H1 (cell line): ENCODE data around the gene NUP98. TPM values are rescaled to one million over a fixed set of nuclear protein-coding genes. Genes with fewer than 3 reads are reported as not detected.
"Not testable (repeated sequence)": the region's sequence is repeated elsewhere in the genome, so short reads cannot be mapped to it uniquely, and the experiment has no call there.

Experiments
- CTCF ChIA-PET: fragments of 300-600 bp; sonication (Branson Sonifier 250); formaldehyde crosslinking; loops from one replicate; lab custom pipeline; 2021; ENCODE audit not compliant: partially characterized antibody; lab: Charles Lee
- POLR2A ChIA-PET: fragments of 300-600 bp; sonication (Branson Sonifier 250); formaldehyde crosslinking; loops from one replicate; lab custom pipeline; 2021; ENCODE audit warnings: inconsistent platforms; ENCODE audit not compliant: partially characterized antibody; lab: Charles Lee
- DNase-seq, 2 experiments: peaks; one replicate each; pipeline versions ENCODE4 v3.0.0 to v3.0.0-alpha.2; 2010 to 2022; ENCODE audit warnings: low spot score in 2 of 2, low read depth in 1 of 2, mixed read lengths in 1 of 2
- FAIRE-seq: peaks from 2 replicates; lab custom pipeline; 2011; peaks lifted over from hg19 to GRCh38; lab: Jason Lieb, UNC
- H2AFZ ChIP-seq: 2 replicates; pipeline ENCODE4 v1.8.1; 2012; ENCODE audit warnings: low read length, inconsistent platforms
- H2AK5ac ChIP-seq: 2 replicates; pipeline ENCODE4 v1.6.1; 2013; ENCODE audit warnings: low read depth, low read length
- H2BK120ac ChIP-seq: replicated peaks from 2 replicates; pipeline ENCODE3; 2013; ENCODE audit warnings: low read depth, low read length, inconsistent platforms
- H2BK12ac ChIP-seq: 2 replicates; pipeline ENCODE4 v1.6.1; 2013; ENCODE audit warnings: low read depth, low read length
- H2BK15ac ChIP-seq: 2 replicates; pipeline ENCODE4 v1.6.1; 2013; ENCODE audit warnings: low read length
- H2BK20ac ChIP-seq: 2 replicates; pipeline ENCODE4 v1.6.1; 2013; ENCODE audit warnings: low read length
- H2BK5ac ChIP-seq: 2 replicates; pipeline ENCODE4 v1.6.1; 2013; ENCODE audit warnings: low read depth, low read length
- H3K14ac ChIP-seq: 2 replicates; pipeline ENCODE4 v1.6.1; 2013; ENCODE audit warnings: inconsistent platforms; ENCODE audit not compliant: insufficient read length
- H3K18ac ChIP-seq: 2 replicates; pipeline ENCODE4 v1.6.1; 2013; ENCODE audit warnings: low read length; ENCODE audit errors: extremely low read depth
- H3K23ac ChIP-seq: 2 replicates; pipeline ENCODE4 v1.6.1; 2013; ENCODE audit warnings: inconsistent platforms; ENCODE audit not compliant: insufficient read length
- H3K23me2 ChIP-seq: 2 replicates; pipeline ENCODE4 v1.6.1; 2013; ENCODE audit warnings: low read depth, low read length
- H3K27ac ChIP-seq: 2 replicates; pipeline ENCODE4 v1.6.1; 2011; ENCODE audit warnings: low read depth, low read length, inconsistent platforms
- H3K27me3 ChIP-seq, 4 experiments: replicated peaks in 1 of 4; 1 replicate in 1 of 4; 2 replicates in 3 of 4; pipeline versions ENCODE4 v1.6.1 to v1.8.1; 2011 to 2013; ENCODE audit warnings: low read length in 3 of 4, mild to moderate bottlenecking in 3 of 4, inconsistent platforms in 2 of 4, mixed read lengths in 2 of 4, moderate library complexity in 1 of 4; ENCODE audit not compliant: control insufficient read depth in 3 of 4, insufficient read depth in 3 of 4; ENCODE audit errors: extremely low read depth in 1 of 4
- H3K36me3 ChIP-seq, 4 experiments: 2 replicates each; pipeline versions ENCODE4 v1.6.1 to v1.8.1; 2011 to 2013; ENCODE audit warnings: mild to moderate bottlenecking in 4 of 4, low read length in 3 of 4, moderate library complexity in 2 of 4, control low read depth in 1 of 4, inconsistent platforms in 1 of 4; ENCODE audit not compliant: insufficient read depth in 4 of 4, control insufficient read depth in 2 of 4
- H3K4ac ChIP-seq: replicated peaks from 2 replicates; pipeline ENCODE3; 2013; ENCODE audit warnings: low read length, low read depth, mixed read lengths, inconsistent platforms; ENCODE audit not compliant: insufficient read length
- H3K4me1 ChIP-seq, 4 experiments: replicated peaks in 1 of 4; 1 replicate in 1 of 4; 2 replicates in 3 of 4; pipeline versions ENCODE4 v1.6.1 to v1.8.1; 2011 to 2013; ENCODE audit warnings: low read length in 3 of 4, inconsistent platforms in 2 of 4, mixed read lengths in 1 of 4; ENCODE audit not compliant: insufficient read depth in 4 of 4, control insufficient read depth in 3 of 4
- H3K4me2 ChIP-seq, 2 experiments: 2 replicates each; pipeline versions ENCODE4 v1.6.1 to v1.8.1; 2011 to 2013; ENCODE audit warnings: low read depth in 2 of 2, low read length in 2 of 2, control low read depth in 1 of 2, inconsistent platforms in 1 of 2, mild to moderate bottlenecking in 1 of 2; ENCODE audit not compliant: insufficient read depth in 1 of 2
- H3K4me3 ChIP-seq, 4 experiments: fragments of 200-600, 300-600 bp in 1 of 4; sonication (generic), shearing (Covaris generic), sonication (Bioruptor Twin) in 1 of 4; 2 replicates each; pipeline versions ENCODE4 v1.5.1 to v1.8.1; 2011 to 2016; ENCODE audit warnings: low read length in 4 of 4, low read depth in 3 of 4, control low read depth in 2 of 4, inconsistent platforms in 2 of 4, mild to moderate bottlenecking in 2 of 4, mixed read lengths in 1 of 4, moderate library complexity in 1 of 4; ENCODE audit not compliant: insufficient read depth in 2 of 4; ENCODE audit errors: extremely low read depth in 1 of 4
- H3K56ac ChIP-seq: replicated peaks from 2 replicates; pipeline ENCODE3; 2013; ENCODE audit warnings: low read depth, mild to moderate bottlenecking, mixed read lengths, low read length, inconsistent platforms; ENCODE audit not compliant: insufficient read length
- H3K79me1 ChIP-seq: 2 replicates; pipeline ENCODE4 v1.6.1; 2013; ENCODE audit warnings: low read depth, low read length, control low read depth
- H3K79me2 ChIP-seq, 2 experiments: 2 replicates each; pipeline versions ENCODE4 v1.6.1 to v1.8.1; 2012 to 2013; ENCODE audit warnings: low read length in 2 of 2, mild to moderate bottlenecking in 2 of 2, inconsistent platforms in 1 of 2; ENCODE audit not compliant: insufficient read depth in 2 of 2, control insufficient read depth in 1 of 2
- H3K9ac ChIP-seq, 4 experiments: replicated peaks in 1 of 4; 1 replicate in 1 of 4; 2 replicates in 3 of 4; pipeline versions ENCODE4 v1.6.1 to v1.8.1; 2011 to 2013; ENCODE audit warnings: low read depth in 3 of 4, low read length in 3 of 4, control low read depth in 2 of 4, mild to moderate bottlenecking in 2 of 4, moderate library complexity in 2 of 4, inconsistent platforms in 1 of 4; ENCODE audit errors: extremely low read depth in 1 of 4
- H3K9me3 ChIP-seq, 2 experiments: 2 replicates each; pipeline versions ENCODE4 v1.6.1 to v1.8.1; 2012 to 2013; ENCODE audit warnings: mild to moderate bottlenecking in 2 of 2, moderate library complexity in 2 of 2, control low read depth in 1 of 2, inconsistent platforms in 1 of 2, low read depth in 1 of 2, low read length in 1 of 2, mixed read lengths in 1 of 2; ENCODE audit not compliant: insufficient read depth in 2 of 2
- H4K20me1 ChIP-seq, 2 experiments: replicated peaks in 1 of 2; 2 replicates each; pipeline versions ENCODE3 to v1.8.1; 2011 to 2013; ENCODE audit warnings: inconsistent platforms in 2 of 2, low read length in 2 of 2, mild to moderate bottlenecking in 1 of 2; ENCODE audit not compliant: insufficient read depth in 2 of 2, control insufficient read depth in 1 of 2
- H4K5ac ChIP-seq: 2 replicates; pipeline ENCODE4 v1.6.1; 2013; ENCODE audit warnings: low read length, low read depth, mixed read lengths, inconsistent platforms; ENCODE audit not compliant: insufficient read length
- H4K8ac ChIP-seq: 2 replicates; pipeline ENCODE4 v1.8.0; 2013; ENCODE audit warnings: mild to moderate bottlenecking, moderate library complexity, low read length, inconsistent platforms; ENCODE audit not compliant: insufficient read depth; ENCODE audit errors: extremely low read depth
- H4K91ac ChIP-seq: replicated peaks from 2 replicates; pipeline ENCODE3; 2013; ENCODE audit warnings: low read length, mixed read lengths, inconsistent platforms; ENCODE audit not compliant: insufficient read length
- WGBS, 2 experiments: shearing (Covaris generic) in 1 of 2; methylation state at CpG; one replicate each; pipeline versions ENCODE4 v1.1.6 to v1.1.7; 2013 to 2015; ENCODE audit warnings: low lambda C conversion rate in 2 of 2, mixed read lengths in 2 of 2, inconsistent platforms in 1 of 2, low coverage in 1 of 2, missing lambda C conversion rate in 1 of 2; ENCODE audit not compliant: insufficient replicate concordance in 2 of 2, insufficient coverage in 1 of 2, insufficient read length in 1 of 2; ENCODE audit errors: extremely low coverage in 1 of 2, missing lambda C conversion rate in 1 of 2; 5-methylcytosine and 5-hydroxymethylcytosine counted together
- polyA plus RNA-seq, 7 experiments: library from polyadenylated mRNA; depleted of rRNA in 3 of 7; stranded (reverse) in 5 of 7; unstranded in 2 of 7; fragments of >200 nt in 5 of 7; fragments of 200-250 nt in 2 of 7; gene quantifications; 1 replicate in 5 of 7; 2 replicates in 1 of 7; 4 replicates in 1 of 7; pipeline versions ENCODE4 v1.2.1 to v1.2.3, GENCODE V29; 2011 to 2013; ENCODE audit warnings: missing spikeins in 2 of 7, mixed read lengths in 2 of 7
- total RNA-seq: library from RNA; stranded (reverse); fragmentation: NEBNext Ultra II Directional; extraction: Animal tissue kit (Norgen Biotek cat#: 25700); gene quantifications from 2 replicates; pipeline ENCODE4 v1.2.1, GENCODE V29; 2021

NUP98 gene
- total and polyA plus RNA-seq, 2 of the 8 experiments (the other 6 are each of a cell fraction or from before 2014, with no cell fraction given), result 98.6 to 261 TPM

- H2BK12ac ChIP-seq, H2BK15ac ChIP-seq, H3K9ac ChIP-seq, H3K9me3 ChIP-seq, H3K27ac ChIP-seq, H3K4me2 ChIP-seq, H3K18ac ChIP-seq, H2BK120ac ChIP-seq, H3K23ac ChIP-seq, H2AFZ ChIP-seq, H3K4me3 ChIP-seq, H3K79me1 ChIP-seq, H4K8ac ChIP-seq, H4K91ac ChIP-seq, H3K14ac ChIP-seq, H3K27me3 ChIP-seq, H3K4me1 ChIP-seq, H3K56ac ChIP-seq, FAIRE-seq, H2BK20ac ChIP-seq, H3K23me2 ChIP-seq, H3K4ac ChIP-seq, H2AK5ac ChIP-seq, H4K5ac ChIP-seq, DNase-seq, H2BK5ac ChIP-seq: not testable (repeated sequence)
- H4K20me1 ChIP-seq, result peaks cover 13 to 21% of the 10 kb centered on the region in 2 experiments
- ChIA-PET CTCF (interaction anchor here (7.8 kb wide), 1 partner anchor 14 kb away, joined by 81 read pairs; the partner anchor contains the start of gene PGAP2), POLR2A (interaction anchor here (0.8 to 1.0 kb wide), 2 partner anchors 39 to 40 kb away, joined by 3 read pairs; no protein-coding TSS in a partner anchor)
- peaks cover 43 to 78% of the 10 kb centered on the region in 2 experiments for H3K79me2 ChIP-seq
- H3K36me3 ChIP-seq, result peaks cover 0 to 25% (median 11%) of the 10 kb centered on the region in 4 experiments; a peak in 6 of 8 replicates
- WGBS, 2 experiments, result 95% methylated on average over 10 of the region's 10 CpGs; no CpG with 5 or more reads in 1 of the 2 experiments
These were observed 3.0 kb downstream of the NUP98 start for GRCh38 chr11:3794387-3794786.
